ENCODE measurements around the gene TNN. TPM values are rescaled to one million over a fixed set of nuclear protein-coding genes. Genes with fewer than 3 reads are reported as not detected.

Gene TNN
- polyA plus RNA-seq, 6 donors from 2014 or later: 0.06 TPM; not detected in 5

- Mint-ChIP-seq H3K36me3 (no peaks in the 10 kb centered on the region), H3K27me3 (peaks cover 28 to 41% (median 35%) of the 10 kb centered on the region in 3 donors), H3K4me3 (peak overlapping the region in 1 of 8 donors; percentile 27), H3K27ac (no peak overlapping the region), H3K4me1 (peaks cover 0 to 8% (median 6%) of the 10 kb centered on the region in 3 donors), H3K9me3 (peaks cover 0 to 3% (median 0%) of the 10 kb centered on the region in 7 donors)
- peak; percentile 52 for DNase-seq
- peak; percentile 70 to 92 for ATAC-seq (ENCODE audit: low read depth in 2 of 2)
Measured at GRCh38 chr1:175146529-175147213, 79.0 kb downstream of the TNN start.

DNA sequence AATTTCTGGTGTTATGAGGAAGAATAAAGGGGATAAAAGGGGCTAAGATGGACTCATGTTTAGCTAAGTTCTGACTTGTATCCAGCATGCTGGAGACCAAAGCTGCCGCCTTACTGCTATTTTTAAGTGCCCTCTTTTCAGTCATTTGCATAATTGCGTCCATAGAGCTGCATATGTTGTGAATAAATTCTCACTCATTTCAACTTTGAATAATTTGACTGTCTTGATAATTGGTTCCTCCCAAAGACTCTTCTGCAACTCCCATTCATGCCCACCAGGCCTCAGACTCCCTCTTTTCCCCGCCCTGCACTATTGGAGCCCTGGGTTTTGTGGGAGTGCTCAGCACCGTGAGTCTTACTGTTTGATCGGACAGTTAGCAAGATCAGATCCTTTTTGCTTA lies 79.9 kb downstream of the TNN start:
- ATAC-seq (ENCODE audit: low read depth in 2 of 2): no peak
- Mint-ChIP-seq H3K27ac (no peak overlapping the region), H3K27me3 (peaks cover 32 to 45% (median 42%) of the 10 kb centered on the region in 3 donors), H3K4me3 (no peak overlapping the region), H3K36me3 (no peaks in the 10 kb centered on the region), H3K9me3 (peaks cover 0 to 3% (median 0%) of the 10 kb centered on the region in 7 donors), H3K4me1 (peaks cover 5 to 11% (median 8%) of the 10 kb centered on the region in 3 donors)
- DNase-seq: no peak

- peaks cover 5 to 11% (median 8%) of the 10 kb centered on the region in 3 donors for H3K4me1 Mint-ChIP-seq
- no peak overlapping the region for H3K4me3 Mint-ChIP-seq
- H3K9me3 Mint-ChIP-seq: peaks cover 0 to 3% (median 0%) of the 10 kb centered on the region in 7 donors
- H3K27me3 Mint-ChIP-seq: peaks cover 32 to 46% (median 40%) of the 10 kb centered on the region in 3 donors
- no peak overlapping the region for H3K27ac Mint-ChIP-seq
- H3K36me3 Mint-ChIP-seq: no peaks in the 10 kb centered on the region
- DNase-seq (no peak), ATAC-seq (ENCODE audit: low read depth in 2 of 2) (no peak)
Measured at GRCh38 chr1:175148068-175148467, 80.4 kb downstream of the TNN start.

DNA sequence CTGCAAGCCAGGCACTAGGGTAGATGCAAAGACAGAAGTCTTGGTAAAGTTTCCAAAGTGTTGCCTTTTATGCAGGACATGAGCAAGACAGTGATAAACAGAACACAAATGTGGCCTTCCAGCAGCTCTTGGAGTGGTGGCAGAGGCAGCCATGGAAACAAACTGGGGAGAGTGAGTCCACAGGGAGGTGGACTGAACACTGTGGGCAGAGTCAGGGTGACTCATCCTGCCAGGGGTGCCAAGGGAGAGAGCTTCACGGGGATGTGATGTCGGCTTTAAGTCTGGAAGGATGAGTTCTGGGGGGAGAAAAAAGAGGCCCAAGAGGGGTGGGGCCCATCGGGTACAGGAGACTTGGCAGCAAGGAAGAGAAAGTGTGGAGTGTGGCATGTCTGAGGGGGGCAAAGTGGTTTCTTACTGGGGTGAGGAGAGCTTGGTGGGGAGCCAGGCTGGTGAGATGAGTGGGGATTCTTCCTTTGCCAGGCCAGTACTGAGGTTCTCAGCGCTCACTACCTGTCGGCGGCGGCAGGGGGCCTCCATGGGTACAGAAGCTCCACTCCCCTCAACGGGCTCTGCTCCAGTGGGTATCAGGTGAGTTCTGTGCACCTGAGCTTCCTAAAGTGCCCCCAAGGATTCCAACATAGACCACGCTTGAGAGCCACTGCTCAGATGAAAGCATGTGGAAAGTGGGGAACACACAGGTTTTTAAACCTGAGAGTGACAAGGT lies 83.1 kb downstream of the TNN start:
- Mint-ChIP-seq H3K4me1 (peaks cover 18 to 32% (median 31%) of the 10 kb centered on the region in 3 donors), H3K36me3 (no peaks in the 10 kb centered on the region), H3K4me3 (no peak overlapping the region), H3K27ac (peak overlapping the region in 1 of 6 donors; percentile 19), H3K27me3 (peaks cover 31 to 37% (median 36%) of the 10 kb centered on the region in 3 donors), H3K9me3 (no peaks in the 10 kb centered on the region)
- DNase-seq (no peak), ATAC-seq (ENCODE audit: low read depth in 2 of 2) (no peak)

DNA sequence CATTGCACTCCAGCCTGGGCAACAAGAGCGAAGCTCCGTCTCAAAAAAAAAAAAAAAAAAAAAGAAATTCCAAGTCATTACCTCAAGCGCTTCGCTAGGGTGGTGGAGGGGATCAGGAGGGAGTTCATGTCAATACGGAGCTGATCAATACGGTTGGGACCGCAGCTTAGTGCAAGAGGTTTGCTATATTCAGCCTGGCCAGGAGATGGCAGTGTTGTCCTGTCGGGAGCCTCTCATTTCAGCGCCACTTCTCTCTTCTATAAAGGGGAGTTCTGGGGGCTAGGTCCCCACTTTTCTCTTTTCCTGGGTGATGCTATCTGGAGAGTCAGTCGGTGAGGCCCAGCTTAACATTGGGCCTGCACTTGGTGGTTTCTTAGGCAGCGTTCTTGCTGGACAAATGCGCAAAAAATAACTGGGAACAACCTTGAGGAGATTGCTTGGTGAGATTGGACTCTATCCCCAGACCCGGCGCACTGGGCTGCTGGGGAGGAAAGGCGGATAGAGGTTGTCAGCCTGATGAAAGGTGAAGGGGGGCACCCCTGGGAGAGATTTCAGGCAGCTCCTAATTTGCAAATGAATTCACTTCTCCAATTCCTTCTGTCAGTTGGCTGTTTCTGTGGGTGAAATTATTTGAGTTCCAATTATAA lies 84.5 kb downstream of the TNN start:
- Mint-ChIP-seq H3K27ac (no peak overlapping the region), H3K4me3 (no peak overlapping the region), H3K27me3 (peaks cover 28 to 33% (median 28%) of the 10 kb centered on the region in 3 donors), H3K36me3 (no peaks in the 10 kb centered on the region), H3K9me3 (no peaks in the 10 kb centered on the region), H3K4me1 (peaks cover 23 to 36% (median 32%) of the 10 kb centered on the region in 3 donors)
- ATAC-seq (ENCODE audit: low read depth in 2 of 2) (peak; percentile 60 to 68), DNase-seq (peak; percentile 54)

DNA sequence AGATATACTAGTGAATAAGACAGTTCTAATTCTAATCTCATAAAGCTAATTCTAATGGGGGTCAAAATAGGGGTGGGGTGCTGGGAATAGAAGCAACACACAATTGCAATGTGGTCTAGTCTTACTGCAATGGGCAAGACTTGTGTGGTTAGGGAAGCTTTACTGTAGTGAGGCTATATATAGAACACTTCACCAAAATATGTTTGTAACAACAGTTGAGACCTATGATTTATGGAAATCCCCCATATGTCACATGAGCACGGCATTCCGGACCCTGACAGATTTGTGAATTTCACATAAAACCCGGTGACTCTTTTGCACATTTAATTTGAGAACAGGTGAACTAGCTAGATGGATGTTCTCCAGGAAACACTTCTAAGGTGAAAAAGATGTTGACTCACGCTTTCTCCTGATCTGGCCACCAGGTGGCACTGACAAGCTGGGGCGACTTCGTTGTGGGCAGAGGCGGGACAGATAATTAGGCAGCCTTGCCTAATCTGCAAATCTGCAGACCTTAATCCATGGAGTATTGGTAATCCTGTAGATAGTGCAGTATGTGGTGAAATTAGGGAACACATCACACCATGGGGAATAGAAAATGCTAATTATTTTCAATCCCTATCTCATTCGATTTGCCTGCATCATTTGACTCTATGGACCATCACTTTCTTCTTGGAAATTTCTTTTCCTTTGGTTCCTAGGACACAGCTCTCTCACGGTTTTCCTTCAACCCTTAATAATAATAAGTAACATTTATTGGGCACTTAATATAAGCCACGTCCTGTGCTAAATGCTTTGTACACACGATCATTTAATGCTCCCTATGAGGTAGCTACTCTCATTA lies 87.2 kb downstream of the TNN start:
- H3K27me3 Mint-ChIP-seq: peaks cover 22 to 33% (median 28%) of the 10 kb centered on the region in 3 donors
- peak overlapping the region in 1 of 6 donors; percentile 80 for H3K27ac Mint-ChIP-seq
- peak; percentile 57 to 63 for ATAC-seq (ENCODE audit: low read depth in 2 of 2)
- H3K4me1 Mint-ChIP-seq: peaks cover 41 to 55% (median 51%) of the 10 kb centered on the region in 3 donors
- peaks cover 9 to 15% of the 10 kb centered on the region in 2 donors for H3K36me3 Mint-ChIP-seq
- peak; percentile 63 for DNase-seq
- H3K4me3 Mint-ChIP-seq: peak overlapping the region in 2 of 8 donors; percentile 21
- H3K9me3 Mint-ChIP-seq: no peaks in the 10 kb centered on the region

DNA sequence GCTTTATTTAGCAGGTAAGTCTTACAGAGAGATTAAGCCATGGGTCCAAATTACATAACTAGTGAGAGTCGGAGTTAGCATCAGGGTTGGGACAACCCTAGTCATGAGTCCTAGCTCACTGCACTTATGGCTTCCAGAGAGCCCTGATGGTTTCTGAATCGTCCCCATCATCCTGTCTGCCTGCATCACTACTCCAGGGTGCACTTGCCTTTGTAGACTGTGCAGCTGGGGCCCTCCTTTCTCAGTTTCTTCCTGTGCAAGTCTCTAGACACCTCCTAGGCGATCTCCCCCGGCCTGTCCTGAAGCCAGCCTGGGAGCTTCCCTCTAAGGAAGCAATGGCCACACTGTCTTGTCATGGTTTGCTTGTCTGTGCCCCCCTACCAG lies 87.8 kb downstream of the TNN start:
- DNase-seq (no peak), ATAC-seq (ENCODE audit: low read depth in 2 of 2) (no peak)
- Mint-ChIP-seq H3K27me3 (peaks cover 21 to 30% (median 26%) of the 10 kb centered on the region in 3 donors), H3K4me1 (peaks cover 45 to 61% (median 53%) of the 10 kb centered on the region in 3 donors), H3K36me3 (peaks cover 11 to 22% of the 10 kb centered on the region in 2 donors), H3K27ac (peak overlapping the region in 4 of 6 donors; percentile 54 to 80 (median 61)), H3K4me3 (no peak overlapping the region), H3K9me3 (no peaks in the 10 kb centered on the region)

DNA sequence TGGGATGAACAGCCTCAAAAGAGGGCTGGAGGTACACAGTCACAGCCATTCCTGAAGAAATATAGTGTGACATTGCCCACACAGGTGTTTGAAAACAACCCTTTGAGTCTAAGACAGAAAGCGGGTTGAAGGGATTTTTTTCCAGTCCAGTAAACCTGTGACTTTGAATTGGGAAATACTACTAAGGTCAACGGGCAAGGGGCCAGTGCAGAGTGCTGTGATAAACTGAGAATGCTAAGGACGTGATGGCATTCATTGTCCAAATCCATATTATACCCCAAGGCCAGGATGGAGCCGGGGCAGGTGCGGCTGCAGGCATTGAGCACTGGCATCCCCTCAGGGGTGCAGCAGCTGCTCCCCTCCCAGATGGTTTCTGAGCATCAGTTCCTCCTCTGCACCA lies 88.3 kb downstream of the TNN start:
- H3K27me3 Mint-ChIP-seq: peaks cover 17 to 25% (median 22%) of the 10 kb centered on the region in 3 donors
- H3K4me3 Mint-ChIP-seq: no peak overlapping the region
- H3K4me1 Mint-ChIP-seq: peaks cover 50 to 64% (median 57%) of the 10 kb centered on the region in 3 donors
- H3K36me3 Mint-ChIP-seq: peaks cover 11 to 26% of the 10 kb centered on the region in 2 donors
- no peak for DNase-seq
- no peaks in the 10 kb centered on the region for H3K9me3 Mint-ChIP-seq
- peak overlapping the region in 2 of 6 donors; percentile 59 to 63 for H3K27ac Mint-ChIP-seq
- ATAC-seq (ENCODE audit: low read depth in 2 of 2): no peak

GRCh38 chr1:175157200-175157599 lies 89.6 kb downstream of the TNN start:
- peaks cover 57 to 68% (median 64%) of the 10 kb centered on the region in 3 donors for H3K4me1 Mint-ChIP-seq
- peak overlapping the region in 1 of 6 donors; percentile 33 for H3K27ac Mint-ChIP-seq
- no peaks in the 10 kb centered on the region for H3K9me3 Mint-ChIP-seq
- H3K27me3 Mint-ChIP-seq: peaks cover 7 to 13% (median 10%) of the 10 kb centered on the region in 3 donors
- H3K4me3 Mint-ChIP-seq: no peak overlapping the region
- DNase-seq (no peak), ATAC-seq (ENCODE audit: low read depth in 2 of 2) (no peak)
- H3K36me3 Mint-ChIP-seq: peaks cover 19 to 38% of the 10 kb centered on the region in 2 donors

DNA sequence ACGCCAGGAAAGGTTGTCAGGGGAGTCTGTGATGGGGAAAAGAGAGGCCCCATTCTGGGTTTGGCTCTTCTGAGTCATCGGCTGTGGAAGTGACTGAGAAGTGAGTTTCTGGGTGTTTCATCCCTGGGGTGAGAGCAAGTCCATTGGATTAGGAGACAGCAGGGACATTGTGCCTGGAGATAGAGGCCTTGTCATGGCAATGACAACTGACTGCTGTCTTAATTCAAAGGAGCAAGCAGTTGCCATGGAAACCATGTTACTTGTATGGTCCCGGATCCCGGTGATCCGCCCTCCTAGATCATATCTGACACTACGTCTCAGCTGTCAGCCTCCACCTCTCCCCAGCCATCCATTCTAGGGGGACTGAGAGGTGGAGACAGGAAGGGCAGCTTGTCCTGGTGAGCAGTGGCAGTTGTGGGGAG lies 90.5 kb downstream of the TNN start:
- Mint-ChIP-seq H3K36me3 (peaks cover 19 to 38% of the 10 kb centered on the region in 2 donors), H3K9me3 (no peaks in the 10 kb centered on the region), H3K27ac (peak overlapping the region in 3 of 6 donors; percentile 13 to 85 (median 50)), H3K4me3 (no peak overlapping the region), H3K27me3 (peaks cover 6 to 9% (median 7%) of the 10 kb centered on the region in 3 donors), H3K4me1 (peaks cover 55 to 66% (median 64%) of the 10 kb centered on the region in 3 donors)
- ATAC-seq (ENCODE audit: low read depth in 2 of 2): no peak
- DNase-seq: no peak

DNA sequence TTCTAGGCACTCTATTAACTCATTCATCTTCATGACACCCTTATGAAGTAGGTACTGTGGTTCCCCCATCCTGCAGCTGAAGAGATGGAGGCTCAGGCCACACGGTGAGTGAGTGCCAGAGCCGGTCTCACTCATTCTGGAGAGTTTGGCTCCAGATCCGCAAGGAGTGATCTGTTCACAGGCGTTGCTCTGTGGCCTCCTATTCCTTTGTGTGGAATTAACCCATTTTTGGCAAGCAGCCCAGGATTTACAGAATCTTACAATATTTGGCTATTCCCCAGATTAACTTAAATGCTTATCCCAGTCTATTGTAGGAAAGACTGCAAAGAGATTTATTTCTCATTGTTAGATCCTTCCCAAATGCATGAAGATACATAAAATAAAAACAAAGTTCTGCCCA lies 95.3 kb downstream of the TNN start:
- Mint-ChIP-seq H3K27me3 (no peaks in the 10 kb centered on the region), H3K4me3 (no peak overlapping the region), H3K4me1 (peaks cover 48 to 52% (median 51%) of the 10 kb centered on the region in 3 donors), H3K9me3 (no peaks in the 10 kb centered on the region), H3K27ac (peak overlapping the region in 3 of 6 donors; percentile 47 to 79 (median 78)), H3K36me3 (peaks cover 34 to 69% of the 10 kb centered on the region in 2 donors)
- ATAC-seq (ENCODE audit: low read depth in 2 of 2) (no peak), DNase-seq (no peak)

GRCh38 chr1:175163702-175164101 lies 96.1 kb downstream of the TNN start:
- Mint-ChIP-seq H3K9me3 (no peaks in the 10 kb centered on the region), H3K4me3 (peak overlapping the region in 1 of 8 donors; percentile 52), H3K27ac (peak overlapping the region in 4 of 6 donors; percentile 53 to 83 (median 78)), H3K36me3 (peaks cover 30 to 75% of the 10 kb centered on the region in 2 donors), H3K27me3 (no peaks in the 10 kb centered on the region), H3K4me1 (peaks cover 49 to 53% (median 52%) of the 10 kb centered on the region in 3 donors)
- ATAC-seq (ENCODE audit: low read depth in 2 of 2) (no peak), DNase-seq (no peak)

Data from naive B cell (primary cell).